ENCODE data around the gene PML.
"Not testable (repeated sequence)": the region's sequence is repeated elsewhere in the genome, so short reads cannot be mapped to it uniquely, and the experiment has no call there.

Gene PML

GRCh38 chr15:73959012-73959581 is 35.4 kb upstream of the PML start:
- DNase-seq (ENCODE audit: low read depth) = no peak

GRCh38 chr15:73959801-73960200 is 34.7 kb upstream of the PML start:
- DNase-seq (ENCODE audit: low read depth) = no peak

DNA sequence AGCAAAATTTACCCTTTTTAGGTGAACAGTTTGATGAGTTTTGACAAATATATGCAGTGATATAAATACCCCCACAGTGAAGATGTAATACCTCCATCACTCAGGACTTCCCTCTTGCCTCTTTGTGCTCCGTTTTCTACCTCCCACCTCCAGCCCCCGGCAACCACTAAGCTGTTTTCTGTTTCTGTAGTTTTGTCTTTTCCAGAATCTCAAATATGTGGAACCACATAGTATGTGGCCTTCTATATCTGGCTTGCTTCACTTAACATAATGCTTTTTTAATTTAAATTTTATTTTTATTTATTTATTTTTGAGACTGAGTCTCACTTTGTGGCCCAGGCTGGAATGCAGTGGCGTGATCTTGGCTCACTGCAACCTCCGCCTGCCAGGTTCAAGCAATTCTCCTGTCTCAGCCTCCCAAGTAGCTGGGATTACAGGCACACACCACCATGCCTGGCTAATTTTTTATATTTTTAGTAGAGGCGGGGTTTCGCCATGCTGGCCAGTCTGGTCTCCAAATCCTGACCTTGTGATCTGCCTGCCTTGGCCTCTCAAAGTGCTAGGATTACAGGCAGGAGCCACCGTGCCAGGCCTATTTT is 33.9 kb upstream of the PML start:
- DNase-seq (ENCODE audit: low read depth) = not testable (repeated sequence)

DNA sequence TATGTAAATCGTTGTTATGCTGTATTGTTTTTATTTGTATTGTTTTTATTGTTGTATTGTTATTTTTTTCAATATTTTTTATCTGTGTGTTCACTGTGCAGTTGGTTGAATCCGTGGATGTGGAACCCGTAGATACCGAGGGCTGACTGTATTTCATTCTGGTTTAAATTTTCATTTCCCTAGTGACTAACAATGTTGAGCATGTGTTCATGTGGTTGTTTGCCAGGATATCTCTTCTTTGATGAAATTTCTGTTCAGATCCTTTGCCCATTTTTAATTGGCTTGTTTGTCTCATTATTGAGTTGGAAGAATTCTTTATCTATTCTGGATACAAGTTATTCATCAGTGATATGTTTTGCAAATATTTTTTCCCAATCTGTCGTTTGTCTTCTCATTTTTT is 32.1 kb upstream of the PML start:
- DNase-seq (ENCODE audit: low read depth) = no peak

GRCh38 chr15:73964736-73965093 is 29.8 kb upstream of the PML start:
- peak; percentile 84 for DNase-seq (ENCODE audit: low read depth)

DNA sequence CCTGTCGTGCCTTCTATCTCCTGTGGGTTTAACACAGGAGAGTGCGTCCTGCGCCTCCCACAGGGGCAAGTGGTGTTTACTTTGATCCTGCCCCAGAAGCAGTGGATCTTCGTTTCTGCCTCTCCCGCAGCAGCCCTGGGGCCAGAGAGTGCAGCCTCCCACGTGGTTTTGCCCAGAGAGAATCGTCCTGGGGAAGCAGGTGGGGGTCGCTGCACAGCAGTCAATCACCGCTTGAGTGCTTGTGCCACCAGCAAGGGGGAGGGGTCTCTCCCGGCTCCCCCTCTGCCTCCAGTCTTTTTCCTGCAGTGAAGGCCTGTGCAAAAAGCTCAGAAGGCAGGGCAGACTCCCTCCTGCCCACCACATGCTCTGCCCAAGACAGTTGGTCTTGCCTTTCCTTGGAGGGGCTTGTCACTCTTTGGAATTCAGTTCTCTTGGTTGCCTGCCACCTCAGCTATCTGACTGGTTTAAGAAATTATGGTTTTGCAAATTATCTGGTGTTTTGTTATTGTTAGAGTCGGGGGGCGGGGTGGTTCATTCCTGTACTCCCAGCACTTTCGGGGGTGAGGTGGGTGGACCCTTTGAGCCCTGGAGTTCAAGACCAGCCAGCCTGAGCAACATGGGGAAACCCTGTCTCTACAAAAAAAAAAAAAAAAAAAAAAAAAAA is 29.3 kb upstream of the PML start:
- DNase-seq (ENCODE audit: low read depth) = no peak

GRCh38 chr15:73965758-73966113 is 28.8 kb upstream of the PML start:
- DNase-seq (ENCODE audit: low read depth) = no peak

DNA sequence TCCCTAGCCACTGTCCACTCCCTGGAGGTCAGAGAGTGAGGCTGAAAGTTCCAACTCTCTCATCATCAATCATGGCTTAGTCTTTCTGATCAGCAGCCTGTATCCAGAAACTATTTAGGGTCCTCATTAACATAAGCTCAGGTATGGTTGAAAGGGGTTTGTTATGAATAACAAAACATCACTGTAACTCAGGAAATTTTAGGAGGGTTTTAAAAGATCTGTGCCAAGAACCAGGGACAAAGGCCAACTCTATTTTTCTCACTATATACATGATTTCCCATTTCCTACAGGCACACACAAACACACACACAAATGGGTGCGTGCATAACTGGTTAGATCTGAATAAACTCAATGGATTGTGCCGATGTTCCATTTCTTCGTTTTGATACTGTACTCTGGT is 26.1 kb upstream of the PML start:
- DNase-seq (ENCODE audit: low read depth) = no peak

- DNase-seq (ENCODE audit: low read depth) = no peak
These were observed 25.3 kb upstream of the PML start for GRCh38 chr15:73969151-73969759.

DNA sequence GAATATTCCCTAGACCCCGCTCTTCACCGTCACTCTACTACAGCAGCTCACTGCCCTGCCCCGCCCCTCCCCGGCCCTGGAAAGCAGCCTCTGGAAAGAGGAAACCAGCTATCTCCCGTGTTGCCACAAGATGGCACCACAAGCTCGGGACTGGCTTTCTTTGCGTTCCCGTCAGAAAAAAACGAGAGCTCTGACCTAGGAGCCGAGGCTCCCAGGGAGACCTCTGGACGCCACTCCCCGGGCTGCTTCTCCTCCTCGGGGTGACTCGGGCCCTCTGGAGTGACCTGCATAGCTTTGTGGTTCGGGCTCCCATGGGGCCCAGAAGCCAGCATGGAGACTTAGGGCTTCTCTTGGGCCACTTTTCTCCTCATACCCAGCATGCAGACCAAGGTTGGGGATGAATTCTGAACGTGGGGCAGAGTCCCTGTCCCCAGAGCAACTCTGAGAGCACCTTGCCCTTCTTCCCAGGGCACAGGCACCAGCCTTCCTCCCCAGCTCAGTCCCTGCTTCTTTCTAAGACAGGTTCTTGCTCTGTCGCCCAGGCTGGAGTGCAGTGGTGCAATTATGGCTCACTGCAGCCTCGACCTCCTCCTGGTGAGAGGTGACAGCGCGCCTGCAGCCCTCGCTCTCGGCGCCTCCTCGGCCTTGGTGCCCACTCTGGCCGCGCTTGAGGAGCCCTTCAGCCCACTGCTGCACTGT is 21.4 kb upstream of the PML start:
- DNase-seq (ENCODE audit: low read depth) = peak; percentile 54

- not testable (repeated sequence) for DNase-seq (ENCODE audit: low read depth)
These were observed 20.8 kb upstream of the PML start for GRCh38 chr15:73973683-73974200.

DNA sequence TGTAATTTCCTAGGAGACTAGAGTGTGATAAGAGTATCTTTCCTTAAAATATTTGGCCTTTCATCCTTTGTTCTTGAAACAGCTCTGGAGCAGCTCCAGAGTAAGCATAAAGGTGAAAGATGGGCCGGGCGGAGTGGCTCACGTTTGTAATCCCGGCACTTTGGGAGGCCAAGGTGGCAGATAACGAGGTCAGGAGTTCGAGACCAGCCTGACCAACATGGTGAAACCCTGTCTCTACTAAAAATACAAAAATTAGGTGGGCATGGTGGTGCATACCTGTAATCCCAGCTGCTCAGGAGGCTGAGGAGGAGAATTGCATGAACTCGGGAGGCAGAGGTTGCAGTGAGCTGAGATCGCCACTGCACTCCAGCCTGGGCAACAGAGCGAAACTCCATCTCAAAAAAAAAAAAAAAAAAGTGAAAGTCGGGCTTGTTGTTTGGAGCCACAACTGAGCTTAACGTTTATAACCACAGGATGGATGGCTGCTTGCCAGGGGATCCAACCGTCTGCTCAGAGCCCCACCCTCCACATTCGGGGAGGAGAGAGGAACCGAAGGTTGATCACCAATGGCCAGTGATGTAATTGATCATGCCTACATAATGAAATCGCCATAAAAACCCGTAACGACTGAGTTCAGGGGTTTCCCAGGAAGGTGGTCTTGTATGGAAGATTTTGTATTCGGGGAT is 18.9 kb upstream of the PML start:
- not testable (repeated sequence) for DNase-seq (ENCODE audit: low read depth)

- DNase-seq (ENCODE audit: low read depth) = no peak
These were observed 15.6 kb upstream of the PML start for GRCh38 chr15:73978896-73979295.

DNA sequence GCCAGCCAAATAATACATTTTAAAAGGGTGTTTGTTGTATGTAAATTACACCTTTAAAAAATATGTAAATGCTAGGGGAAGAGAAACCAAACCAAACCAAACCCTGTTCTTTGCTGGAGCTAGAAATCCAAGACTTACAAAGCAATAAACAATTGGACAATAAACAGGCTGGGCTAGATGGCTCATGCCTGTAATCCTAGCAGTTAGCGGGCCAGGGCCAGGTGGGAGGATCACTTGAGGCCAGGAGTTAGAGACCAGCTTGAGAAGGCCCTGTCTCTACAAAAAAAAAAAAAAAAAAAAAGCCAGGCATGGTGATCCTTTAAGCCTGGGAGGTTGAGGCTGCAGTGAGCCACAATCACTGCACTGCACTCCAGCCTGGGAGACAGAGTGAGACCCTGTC is 14.9 kb upstream of the PML start:
- no peak for DNase-seq (ENCODE audit: low read depth)

DNA sequence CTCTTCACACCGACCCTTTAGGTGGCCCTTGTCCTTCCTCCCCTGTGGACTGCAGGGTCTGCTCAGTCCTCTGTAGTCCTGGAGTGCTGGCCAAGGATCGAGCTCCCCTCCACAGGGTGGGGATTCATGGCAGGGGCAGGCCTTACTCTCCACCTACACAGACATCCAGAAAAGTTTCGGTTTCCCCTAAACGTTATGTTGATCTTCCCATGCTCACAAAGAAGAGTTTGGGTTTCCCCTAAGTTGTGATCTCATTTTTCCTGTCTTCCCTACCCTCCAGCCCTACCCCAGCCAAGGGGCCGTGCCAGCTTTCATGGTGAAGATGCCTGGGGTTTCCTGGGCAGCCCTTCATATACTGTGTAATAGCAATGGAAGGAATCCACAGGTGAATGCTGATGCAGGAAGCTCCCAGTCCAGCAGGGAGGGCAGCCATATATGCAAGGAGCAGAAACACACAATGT is 12.7 kb upstream of the PML start:
- DNase-seq (ENCODE audit: low read depth) = no peak

- DNase-seq (ENCODE audit: low read depth) = no peak
These were observed 12.1 kb upstream of the PML start for GRCh38 chr15:73982222-73982962.

DNA sequence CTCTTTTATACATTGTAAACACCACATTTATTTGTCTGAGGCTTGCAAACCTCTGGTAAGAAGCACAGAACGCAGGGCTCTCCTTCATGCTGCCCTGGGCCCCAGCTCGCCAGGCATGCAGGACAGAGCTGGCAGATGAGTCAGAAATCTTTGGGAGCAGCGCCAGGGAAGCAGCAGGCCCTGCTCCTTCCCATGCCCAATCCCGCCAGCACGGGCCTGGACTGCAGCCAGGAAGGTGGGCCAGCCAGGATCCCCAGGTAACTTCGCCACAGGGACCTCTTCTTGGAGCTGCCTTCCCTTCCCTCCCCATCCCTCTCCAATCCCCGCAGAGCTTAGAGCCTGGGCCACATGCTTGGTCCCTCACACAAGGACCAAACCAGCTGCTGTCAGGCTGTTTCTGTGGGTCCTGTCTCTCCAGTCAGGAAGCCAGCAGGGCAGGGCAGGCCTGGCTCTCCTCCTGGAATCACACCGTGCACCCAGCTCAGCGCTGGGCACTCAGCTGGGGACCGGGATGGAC is 11.2 kb upstream of the PML start:
- no peak for DNase-seq (ENCODE audit: low read depth)

DNA sequence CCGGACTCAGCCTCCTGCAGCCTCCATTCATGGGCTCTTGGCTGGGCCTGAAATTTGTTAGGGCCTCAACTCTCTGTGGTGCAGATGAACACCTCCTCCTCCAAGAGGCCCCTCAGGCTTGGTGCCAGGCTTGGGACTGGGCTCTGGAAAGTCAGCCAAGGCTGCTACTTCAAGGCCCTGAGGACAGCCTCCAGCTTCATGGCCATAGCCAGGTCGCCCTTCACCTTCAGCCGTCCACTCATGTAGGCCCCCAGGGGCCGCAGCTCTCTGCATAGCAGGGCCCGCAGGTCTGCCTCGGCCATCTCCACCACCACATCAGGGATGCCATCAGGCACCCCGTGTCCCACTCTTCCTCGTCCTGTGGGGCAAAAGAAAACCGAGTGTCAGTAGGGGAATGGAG is 10.7 kb upstream of the PML start:
- DNase-seq (ENCODE audit: low read depth) = no peak

DNA sequence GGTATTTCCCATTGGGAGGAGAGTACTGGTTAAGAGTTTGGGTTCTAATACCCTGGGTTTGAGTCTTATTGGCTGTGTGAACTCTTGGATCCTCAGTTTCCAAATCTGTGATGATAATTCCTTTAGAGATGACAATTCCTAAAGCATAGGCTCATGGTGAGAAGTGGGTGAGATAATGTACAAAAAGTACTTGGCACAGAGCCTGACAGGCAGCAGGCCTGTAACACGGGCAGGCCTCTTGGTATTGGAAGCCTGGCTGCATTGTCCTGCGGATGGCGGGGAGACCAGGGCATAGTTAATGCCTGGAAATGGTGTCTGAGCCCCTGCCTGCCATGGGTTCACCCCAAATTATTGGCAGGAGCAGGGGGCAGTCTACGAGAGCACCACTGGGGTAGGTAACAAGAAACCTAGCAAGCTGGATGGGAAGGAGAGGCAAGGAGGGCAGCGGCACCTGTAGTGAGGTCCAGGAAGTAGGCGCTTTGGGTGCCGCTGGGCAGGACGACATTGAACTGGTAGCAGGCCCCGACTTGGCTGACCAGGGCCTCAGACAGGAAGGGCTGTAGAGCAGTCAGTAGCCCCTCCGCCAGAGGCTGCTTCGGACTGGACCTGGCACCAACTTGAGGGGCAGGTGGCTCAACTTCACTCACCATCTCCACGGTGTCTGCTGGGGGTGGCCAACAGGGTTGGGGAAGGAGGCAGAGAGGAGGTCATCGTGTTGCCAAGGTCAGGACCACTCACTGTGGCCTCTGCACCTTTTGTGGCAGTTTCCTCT is 10.1 kb upstream of the PML start:
- no peak for DNase-seq (ENCODE audit: low read depth)

All from stimulated activated CD8-positive, alpha-beta memory T cell treated with anti-CD3 and anti-CD28 coated beads, Interleukin-15, amount 100 ng/mL, for 1 hour (primary cell).